ENCODE results near the gene CD69. TPM values are rescaled to one million over a fixed set of nuclear protein-coding genes. Genes with fewer than 3 reads are reported as not detected.

CD69 gene
- total RNA-seq, 4 donors from 2014 or later, result 4.4 to 83.3 (median 9.1) TPM

GRCh38 chr12:9759694-9760093 is 1.0 kb downstream of the CD69 start:
- H3K9me3 ChIP-seq, result no peaks in the 10 kb centered on the region
- no peaks in the 10 kb centered on the region for H3K4me1 ChIP-seq
- no peaks in the 10 kb centered on the region for H3K27me3 ChIP-seq
- H3K4me3 ChIP-seq, result peak overlapping the region; percentile 35 to 47 (median 40)
- TF ChIP-seq CTCF (IDR thresholded peaks at IDR 0.05), result no peak
- no peak for TF ChIP-seq POLR2A (IDR thresholded peaks at IDR 0.05)
- H3K36me3 ChIP-seq, result no peaks in the 10 kb centered on the region
- peak overlapping the region; percentile 75 to 82 (median 78) for H3K27ac ChIP-seq
- no peak for DNase-seq

GRCh38 chr12:9758119-9758518 is 2.6 kb downstream of the CD69 start:
- no peak for DNase-seq
- TF ChIP-seq CTCF (IDR thresholded peaks at IDR 0.05) (no peak), POLR2A (IDR thresholded peaks at IDR 0.05) (no peak)
- Histone ChIP-seq H3K4me3 (peak overlapping the region; percentile 35 to 47 (median 40)), H3K9me3 (no peaks in the 10 kb centered on the region), H3K27me3 (no peaks in the 10 kb centered on the region), H3K36me3 (no peaks in the 10 kb centered on the region), H3K27ac (peak overlapping the region; percentile 55 to 82 (median 76)), H3K4me1 (no peaks in the 10 kb centered on the region)

- TF ChIP-seq CTCF (IDR thresholded peaks at IDR 0.05) (no peak), POLR2A (IDR thresholded peaks at IDR 0.05) (no peak)
- Histone ChIP-seq H3K4me3 (peak overlapping the region in 2 of 4 donors; percentile 42 to 47), H3K9me3 (no peaks in the 10 kb centered on the region), H3K36me3 (no peaks in the 10 kb centered on the region), H3K4me1 (no peaks in the 10 kb centered on the region), H3K27me3 (no peaks in the 10 kb centered on the region), H3K27ac (peak overlapping the region in 2 of 4 donors; percentile 75 to 76)
- no peak for DNase-seq
These were observed 3.2 kb downstream of the CD69 start for GRCh38 chr12:9757433-9758025.

- no peaks in the 10 kb centered on the region for H3K36me3 ChIP-seq
- H3K9me3 ChIP-seq, result no peaks in the 10 kb centered on the region
- no peaks in the 10 kb centered on the region for H3K27me3 ChIP-seq
- H3K4me3 ChIP-seq, result peak overlapping the region in 2 of 4 donors; percentile 19 to 42
- TF ChIP-seq POLR2A (IDR thresholded peaks at IDR 0.05), result no peak
- TF ChIP-seq CTCF (IDR thresholded peaks at IDR 0.05), result no peak
- no peak for DNase-seq
- H3K4me1 ChIP-seq, result no peaks in the 10 kb centered on the region
- peak overlapping the region in 1 of 4 donors; percentile 65 for H3K27ac ChIP-seq
These were observed 4.0 kb downstream of the CD69 start for GRCh38 chr12:9756706-9757105.

GRCh38 chr12:9756170-9756569 is 4.5 kb downstream of the CD69 start:
- Histone ChIP-seq H3K4me1 (no peaks in the 10 kb centered on the region), H3K27ac (peak overlapping the region in 2 of 4 donors; percentile 4 to 32), H3K36me3 (no peaks in the 10 kb centered on the region), H3K4me3 (no peak overlapping the region), H3K27me3 (no peaks in the 10 kb centered on the region), H3K9me3 (no peaks in the 10 kb centered on the region)
- DNase-seq, result no peak
- TF ChIP-seq CTCF (IDR thresholded peaks at IDR 0.05), result no peak
- TF ChIP-seq POLR2A (IDR thresholded peaks at IDR 0.05), result no peak
